Stomach smooth muscle (tissue), 2 donors: ENCODE measurements around the gene MED13L.

Source experiments
- H3K27ac ChIP-seq: one replicate; pipeline ENCODE4 v1.7.0; 2013; ENCODE audit warnings: mild to moderate bottlenecking, low read length, inconsistent platforms
- H3K27me3 ChIP-seq, 2 donors: one replicate each; pipeline ENCODE4 v1.7.0; 2013; ENCODE audit warnings: low read length in 2 of 2; ENCODE audit not compliant: insufficient read depth in 2 of 2, control insufficient read depth in 1 of 2
- H3K36me3 ChIP-seq, 2 donors: one replicate each; pipeline ENCODE4 v1.7.0; 2013; ENCODE audit warnings: low read length in 2 of 2; ENCODE audit not compliant: control insufficient read depth in 2 of 2, insufficient read depth in 2 of 2
- H3K4me1 ChIP-seq: one replicate; pipeline ENCODE4 v1.7.0; 2013; ENCODE audit warnings: low read length; ENCODE audit not compliant: control insufficient read depth, insufficient read depth
- H3K4me3 ChIP-seq, 2 donors: one replicate each; pipeline ENCODE4 v1.7.0; 2013; ENCODE audit warnings: low read length in 2 of 2
- H3K9ac ChIP-seq, 2 donors: one replicate each; pipeline ENCODE4 v1.7.0; 2013; ENCODE audit warnings: low read length in 2 of 2, mild to moderate bottlenecking in 1 of 2
- H3K9me3 ChIP-seq, 2 donors: one replicate each; pipeline ENCODE4 v1.7.0; 2013; ENCODE audit warnings: low read length in 2 of 2; ENCODE audit not compliant: control insufficient read depth in 2 of 2
- donor health status: healthy.
- donor health status: Pancreatic carcinoma.

MED13L gene

GRCh38 chr12:115999582-115999981 lies 277.9 kb downstream of the MED13L start:
- peaks cover 7% of the 10 kb centered on the region for H3K4me1 ChIP-seq
- no peak overlapping the region for H3K9ac ChIP-seq
- no peaks in the 10 kb centered on the region for H3K27me3 ChIP-seq
- H3K27ac ChIP-seq: no peak overlapping the region
- H3K4me3 ChIP-seq: no peak overlapping the region
- H3K36me3 ChIP-seq: peaks cover 17 to 20% of the 10 kb centered on the region in 2 donors
- no peaks in the 10 kb centered on the region for H3K9me3 ChIP-seq

GRCh38 chr12:115998794-115999478 lies 278.6 kb downstream of the MED13L start:
- Histone ChIP-seq H3K4me1 (peaks cover 7% of the 10 kb centered on the region), H3K27me3 (no peaks in the 10 kb centered on the region), H3K27ac (no peak overlapping the region), H3K9ac (peak overlapping the region in 1 of 2 donors; percentile 42), H3K4me3 (no peak overlapping the region), H3K9me3 (no peaks in the 10 kb centered on the region), H3K36me3 (peaks cover 19 to 23% of the 10 kb centered on the region in 2 donors)

- no peak overlapping the region for H3K27ac ChIP-seq
- no peaks in the 10 kb centered on the region for H3K27me3 ChIP-seq
- H3K36me3 ChIP-seq: peaks cover 21% of the 10 kb centered on the region in 2 donors
- peaks cover 7% of the 10 kb centered on the region for H3K4me1 ChIP-seq
- no peaks in the 10 kb centered on the region for H3K9me3 ChIP-seq
- no peak overlapping the region for H3K4me3 ChIP-seq
- peak overlapping the region in 1 of 2 donors; percentile 42 for H3K9ac ChIP-seq
Observed at GRCh38 chr12:115998119-115998633, 279.3 kb downstream of the MED13L start.

- Histone ChIP-seq H3K4me3 (no peak overlapping the region), H3K9me3 (no peaks in the 10 kb centered on the region), H3K27ac (no peak overlapping the region), H3K27me3 (no peaks in the 10 kb centered on the region), H3K4me1 (peaks cover 4% of the 10 kb centered on the region), H3K36me3 (peaks cover 33 to 34% of the 10 kb centered on the region in 2 donors), H3K9ac (no peak overlapping the region)
Observed at GRCh38 chr12:115993737-115994136, 283.8 kb downstream of the MED13L start.

GRCh38 chr12:115990241-115990640 lies 287.3 kb downstream of the MED13L start:
- H3K4me3 ChIP-seq: no peak overlapping the region
- H3K27me3 ChIP-seq: no peaks in the 10 kb centered on the region
- H3K4me1 ChIP-seq: no peaks in the 10 kb centered on the region
- H3K9ac ChIP-seq: no peak overlapping the region
- no peaks in the 10 kb centered on the region for H3K9me3 ChIP-seq
- no peak overlapping the region for H3K27ac ChIP-seq
- peaks cover 28 to 33% of the 10 kb centered on the region in 2 donors for H3K36me3 ChIP-seq

- Histone ChIP-seq H3K36me3 (peaks cover 23 to 27% of the 10 kb centered on the region in 2 donors), H3K9ac (no peak overlapping the region), H3K27me3 (no peaks in the 10 kb centered on the region), H3K27ac (no peak overlapping the region), H3K4me3 (no peak overlapping the region), H3K9me3 (no peaks in the 10 kb centered on the region), H3K4me1 (no peaks in the 10 kb centered on the region)
Observed at GRCh38 chr12:115988625-115989563, 288.6 kb downstream of the MED13L start.

GRCh38 chr12:115988212-115988611 lies 289.3 kb downstream of the MED13L start:
- Histone ChIP-seq H3K36me3 (peaks cover 25 to 30% of the 10 kb centered on the region in 2 donors), H3K9ac (no peak overlapping the region), H3K27ac (no peak overlapping the region), H3K4me1 (no peaks in the 10 kb centered on the region), H3K27me3 (no peaks in the 10 kb centered on the region), H3K9me3 (no peaks in the 10 kb centered on the region), H3K4me3 (no peak overlapping the region)

GRCh38 chr12:115984616-115985015 lies 292.9 kb downstream of the MED13L start:
- H3K9me3 ChIP-seq: no peaks in the 10 kb centered on the region
- H3K4me1 ChIP-seq: peaks cover under 1% of the 10 kb centered on the region
- no peak overlapping the region for H3K4me3 ChIP-seq
- H3K9ac ChIP-seq: no peak overlapping the region
- H3K36me3 ChIP-seq: peaks cover 20 to 24% of the 10 kb centered on the region in 2 donors
- no peaks in the 10 kb centered on the region for H3K27me3 ChIP-seq
- no peak overlapping the region for H3K27ac ChIP-seq

- Histone ChIP-seq H3K4me3 (no peak overlapping the region), H3K9me3 (no peaks in the 10 kb centered on the region), H3K27ac (no peak overlapping the region), H3K27me3 (no peaks in the 10 kb centered on the region), H3K9ac (no peak overlapping the region), H3K4me1 (peaks cover 10% of the 10 kb centered on the region), H3K36me3 (peaks cover 20 to 24% of the 10 kb centered on the region in 2 donors)
Observed at GRCh38 chr12:115983226-115983798, 294.2 kb downstream of the MED13L start.

- H3K36me3 ChIP-seq: peaks cover 17 to 18% of the 10 kb centered on the region in 2 donors
- H3K9ac ChIP-seq: no peak overlapping the region
- no peaks in the 10 kb centered on the region for H3K27me3 ChIP-seq
- no peak overlapping the region for H3K27ac ChIP-seq
- peaks cover 10% of the 10 kb centered on the region for H3K4me1 ChIP-seq
- no peak overlapping the region for H3K4me3 ChIP-seq
- no peaks in the 10 kb centered on the region for H3K9me3 ChIP-seq
Observed at GRCh38 chr12:115980339-115980738, 297.2 kb downstream of the MED13L start.
